ENCODE measurements around the gene H6PD. TPM values are rescaled to one million over a fixed set of nuclear protein-coding genes. Genes with fewer than 3 reads are reported as not detected.

Gene H6PD, protein sequence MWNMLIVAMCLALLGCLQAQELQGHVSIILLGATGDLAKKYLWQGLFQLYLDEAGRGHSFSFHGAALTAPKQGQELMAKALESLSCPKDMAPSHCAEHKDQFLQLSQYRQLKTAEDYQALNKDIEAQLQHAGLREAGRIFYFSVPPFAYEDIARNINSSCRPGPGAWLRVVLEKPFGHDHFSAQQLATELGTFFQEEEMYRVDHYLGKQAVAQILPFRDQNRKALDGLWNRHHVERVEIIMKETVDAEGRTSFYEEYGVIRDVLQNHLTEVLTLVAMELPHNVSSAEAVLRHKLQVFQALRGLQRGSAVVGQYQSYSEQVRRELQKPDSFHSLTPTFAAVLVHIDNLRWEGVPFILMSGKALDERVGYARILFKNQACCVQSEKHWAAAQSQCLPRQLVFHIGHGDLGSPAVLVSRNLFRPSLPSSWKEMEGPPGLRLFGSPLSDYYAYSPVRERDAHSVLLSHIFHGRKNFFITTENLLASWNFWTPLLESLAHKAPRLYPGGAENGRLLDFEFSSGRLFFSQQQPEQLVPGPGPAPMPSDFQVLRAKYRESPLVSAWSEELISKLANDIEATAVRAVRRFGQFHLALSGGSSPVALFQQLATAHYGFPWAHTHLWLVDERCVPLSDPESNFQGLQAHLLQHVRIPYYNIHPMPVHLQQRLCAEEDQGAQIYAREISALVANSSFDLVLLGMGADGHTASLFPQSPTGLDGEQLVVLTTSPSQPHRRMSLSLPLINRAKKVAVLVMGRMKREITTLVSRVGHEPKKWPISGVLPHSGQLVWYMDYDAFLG
- 43.7 TPM for total RNA-seq
- long read RNA-seq, full-length matches to known transcripts: 9 of 112 reads
- long read RNA-seq, partial matches to known transcripts: 6 of 112 reads
- long read RNA-seq, other reads (novel, unspliced or antisense): 97 of 112 reads

DNA sequence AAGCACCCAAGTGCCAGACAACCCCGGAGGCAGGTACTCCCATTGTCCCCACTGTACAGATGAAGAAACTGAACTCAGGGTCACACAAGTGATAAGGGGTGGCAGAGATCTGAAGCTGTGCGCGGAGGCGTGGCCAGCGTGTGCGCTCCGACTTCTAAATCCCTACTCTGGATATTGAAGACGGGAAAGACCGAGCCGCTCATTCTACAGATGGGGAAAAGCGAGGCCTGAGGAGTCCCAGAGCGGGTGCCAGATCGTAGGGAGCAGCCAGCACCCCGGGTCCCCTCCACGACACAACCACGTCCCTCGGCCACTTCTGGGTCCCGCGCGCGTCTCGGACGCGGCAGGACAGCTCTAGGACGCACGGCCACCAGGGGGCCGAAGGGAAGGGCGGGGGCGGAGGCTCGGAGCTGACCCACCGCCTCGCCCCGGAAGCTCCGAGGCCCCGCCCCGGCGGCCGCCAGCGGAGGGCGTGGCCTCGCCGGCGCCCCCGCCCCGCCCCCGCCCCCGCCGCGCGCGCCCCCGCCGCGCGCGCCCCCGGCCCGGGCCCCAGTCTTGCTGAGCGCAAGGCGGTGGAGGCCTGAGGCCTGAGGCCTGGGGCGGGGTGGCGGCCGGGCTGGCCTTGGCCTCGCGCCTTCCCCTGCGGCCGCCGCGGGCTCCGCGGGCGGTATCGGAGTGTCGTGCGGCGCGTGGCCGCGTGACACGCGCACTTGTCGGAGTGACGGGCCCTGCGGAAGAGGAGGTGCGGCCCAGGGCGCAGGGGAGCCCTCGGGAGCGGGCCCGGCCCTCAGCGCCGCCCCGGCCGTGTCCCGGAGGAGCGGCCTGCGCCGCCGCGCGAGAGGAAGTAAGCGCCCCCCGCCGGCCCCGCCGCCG is at the start of gene H6PD:
Gene H6PD (plus strand): TSS at position 552 of the 873 bp plus-strand sequence. CDS start 10,161 bp downstream, outside the sequence.
- intact Hi-C loops (cut with DNase I): no loop called here
- H3K9me3 ChIP-seq: no peaks in the 10 kb centered on the region
- peaks cover 56% of the 10 kb centered on the region for H3K4me1 ChIP-seq

DNA sequence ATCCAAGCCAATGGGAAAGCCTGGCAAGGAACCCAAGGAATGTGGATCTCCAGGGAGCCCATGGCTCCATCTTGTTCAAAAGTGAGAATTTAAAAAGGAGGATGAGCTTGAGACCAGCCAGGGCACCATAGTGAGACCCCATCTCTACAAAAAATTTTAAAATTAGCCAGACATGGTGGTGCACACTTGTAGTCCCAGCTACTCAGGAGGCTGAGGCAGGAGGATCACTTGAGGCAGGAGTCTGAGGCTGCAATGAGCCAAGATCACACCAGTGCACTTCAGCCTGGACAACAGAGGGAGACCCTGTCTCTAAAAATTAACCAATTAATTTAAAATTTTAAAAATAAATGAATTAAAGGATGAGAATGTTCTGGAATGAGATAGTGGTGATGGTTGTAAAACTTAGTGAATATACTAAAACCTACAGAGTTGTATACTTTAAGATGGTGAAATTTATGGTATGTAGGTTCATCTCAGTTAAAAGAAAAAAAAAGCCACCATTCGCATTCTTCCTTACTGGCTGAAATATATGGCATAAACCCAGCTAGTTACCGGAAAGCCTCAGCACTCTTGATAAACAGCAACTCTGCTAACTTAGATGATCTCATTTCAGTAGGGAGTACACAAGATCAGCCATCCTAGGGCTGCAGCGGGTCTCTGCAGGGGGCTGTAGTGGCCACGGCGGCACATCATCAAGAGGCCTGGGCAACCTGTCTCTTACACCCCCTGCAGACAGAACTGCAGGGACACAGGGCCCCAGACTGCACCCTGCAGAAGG is 48.3 kb upstream of the H6PD start:
- H3K27ac ChIP-seq: no peak overlapping the region
- H3K4me1 ChIP-seq: peaks cover 12% of the 10 kb centered on the region
- ATAC-seq (no peak), DNase-seq (no peak)
- no peak overlapping the region for H3K4me3 ChIP-seq
- no peaks in the 10 kb centered on the region for H3K36me3 ChIP-seq
- intact Hi-C loops (cut with DNase I): no loop called here
- no peaks in the 10 kb centered on the region for H3K9me3 ChIP-seq
- no peaks in the 10 kb centered on the region for H3K27me3 ChIP-seq
- TF ChIP-seq, protein P1, sequence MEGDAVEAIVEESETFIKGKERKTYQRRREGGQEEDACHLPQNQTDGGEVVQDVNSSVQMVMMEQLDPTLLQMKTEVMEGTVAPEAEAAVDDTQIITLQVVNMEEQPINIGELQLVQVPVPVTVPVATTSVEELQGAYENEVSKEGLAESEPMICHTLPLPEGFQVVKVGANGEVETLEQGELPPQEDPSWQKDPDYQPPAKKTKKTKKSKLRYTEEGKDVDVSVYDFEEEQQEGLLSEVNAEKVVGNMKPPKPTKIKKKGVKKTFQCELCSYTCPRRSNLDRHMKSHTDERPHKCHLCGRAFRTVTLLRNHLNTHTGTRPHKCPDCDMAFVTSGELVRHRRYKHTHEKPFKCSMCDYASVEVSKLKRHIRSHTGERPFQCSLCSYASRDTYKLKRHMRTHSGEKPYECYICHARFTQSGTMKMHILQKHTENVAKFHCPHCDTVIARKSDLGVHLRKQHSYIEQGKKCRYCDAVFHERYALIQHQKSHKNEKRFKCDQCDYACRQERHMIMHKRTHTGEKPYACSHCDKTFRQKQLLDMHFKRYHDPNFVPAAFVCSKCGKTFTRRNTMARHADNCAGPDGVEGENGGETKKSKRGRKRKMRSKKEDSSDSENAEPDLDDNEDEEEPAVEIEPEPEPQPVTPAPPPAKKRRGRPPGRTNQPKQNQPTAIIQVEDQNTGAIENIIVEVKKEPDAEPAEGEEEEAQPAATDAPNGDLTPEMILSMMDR (IDR thresholded peaks at IDR 0.05): no peak

More for the DNA sequence above, at the start of gene H6PD:
- Histone ChIP-seq H3K27ac (peak within 1 kb of the TSS; percentile 93), H3K4me3 (peak within 1 kb of the TSS; percentile 61), H3K36me3 (no peaks in the 10 kb centered on the region), H3K27me3 (no peaks in the 10 kb centered on the region)
- TF ChIP-seq, protein P1 (IDR thresholded peaks at IDR 0.05): peak; percentile 51
- ATAC-seq (peak; percentile 91), DNase-seq (peak; percentile 95)

DNA sequence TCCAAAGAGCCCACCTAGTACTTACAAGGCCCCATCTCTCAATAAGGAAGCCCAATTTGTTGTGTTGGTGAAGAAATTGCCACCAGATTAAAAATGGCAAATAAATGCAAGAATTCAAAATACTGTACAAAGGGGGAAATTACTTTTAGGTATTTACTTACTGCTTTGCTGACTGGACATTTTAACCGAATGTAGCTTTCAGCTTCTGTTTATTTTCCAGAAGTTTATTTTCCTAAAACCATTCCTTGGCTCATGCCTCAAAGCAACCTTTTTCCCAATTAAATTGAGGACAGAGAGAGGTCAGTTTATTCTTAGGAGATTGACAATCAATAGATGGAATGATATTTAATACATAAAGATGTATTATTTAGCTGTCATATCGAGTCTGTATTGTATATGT is 47.6 kb upstream of the H6PD start:
- no peaks in the 10 kb centered on the region for H3K27me3 ChIP-seq
- intact Hi-C loops (cut with DNase I): no loop called here
- no peaks in the 10 kb centered on the region for H3K9me3 ChIP-seq
- H3K36me3 ChIP-seq: no peaks in the 10 kb centered on the region
- peaks cover 10% of the 10 kb centered on the region for H3K4me1 ChIP-seq
- no peak for ATAC-seq
- no peak overlapping the region for H3K27ac ChIP-seq
- TF ChIP-seq, protein P1 (IDR thresholded peaks at IDR 0.05): no peak
- no peak overlapping the region for H3K4me3 ChIP-seq
- no peak for DNase-seq

DNA sequence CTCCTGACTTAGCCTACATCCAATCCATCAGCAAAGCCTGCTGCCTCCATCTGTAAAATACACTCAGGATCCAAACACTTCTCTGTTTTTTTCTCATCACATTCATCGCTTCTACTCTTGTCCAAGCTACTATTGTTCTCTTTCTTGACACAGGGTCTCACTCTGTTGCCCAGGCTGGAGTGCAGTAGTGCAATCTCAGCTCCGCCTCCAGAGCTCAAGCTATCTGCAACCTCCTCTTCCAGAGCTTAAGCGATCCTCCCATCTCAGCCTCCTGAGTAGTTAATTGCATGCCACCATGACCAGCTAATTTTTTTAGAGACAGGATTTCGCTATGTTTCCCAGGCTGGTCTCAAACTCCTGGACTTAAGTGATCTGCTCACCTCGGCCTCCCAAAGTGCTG is 44.3 kb upstream of the H6PD start:
- intact Hi-C loops (cut with DNase I): loop anchor here (10.0 kb wide), 1 partner anchor 45 kb away; no protein-coding TSS in a partner anchor
- TF ChIP-seq, protein P1 (IDR thresholded peaks at IDR 0.05): no peak
- H3K36me3 ChIP-seq: no peaks in the 10 kb centered on the region
- DNase-seq (no peak), ATAC-seq (no peak)
- H3K4me3 ChIP-seq: no peak overlapping the region
- H3K27ac ChIP-seq: no peak overlapping the region
- H3K4me1 ChIP-seq: no peaks in the 10 kb centered on the region
- H3K27me3 ChIP-seq: no peaks in the 10 kb centered on the region
- H3K9me3 ChIP-seq: no peaks in the 10 kb centered on the region

Measured in upper lobe of right lung (tissue), 1 donor.